Adrenal gland (tissue), 5 donors: Measurements from ENCODE around the gene CGNL1.

Experiments used
- POLR2A ChIP-seq, 2 donors: fragments of 450-650 bp; IDR thresholded peaks; one replicate each; pipeline ENCODE4 v1.6.1; 2017; ENCODE audit warnings: antibody characterized with exemption in 2 of 2, mild to moderate bottlenecking in 2 of 2, moderate library complexity in 1 of 2
- TF ChIP-seq, protein P1 (sequence below), 6 experiments: fragments of 450-650 bp in 4 of 6; fragments of 200-600 bp in 2 of 6; sonication (generic) in 1 of 6; IDR thresholded peaks; 1 replicate in 5 of 6; 2 replicates in 1 of 6; pipeline versions ENCODE4 v1.5.1 to v1.8.0; 2016 to 2021; ENCODE audit warnings: antibody characterized with exemption in 6 of 6, mild to moderate bottlenecking in 2 of 6, moderate library complexity in 1 of 6
- donor health status: DM: no; HTN: no; CAD: no.

DNA sequence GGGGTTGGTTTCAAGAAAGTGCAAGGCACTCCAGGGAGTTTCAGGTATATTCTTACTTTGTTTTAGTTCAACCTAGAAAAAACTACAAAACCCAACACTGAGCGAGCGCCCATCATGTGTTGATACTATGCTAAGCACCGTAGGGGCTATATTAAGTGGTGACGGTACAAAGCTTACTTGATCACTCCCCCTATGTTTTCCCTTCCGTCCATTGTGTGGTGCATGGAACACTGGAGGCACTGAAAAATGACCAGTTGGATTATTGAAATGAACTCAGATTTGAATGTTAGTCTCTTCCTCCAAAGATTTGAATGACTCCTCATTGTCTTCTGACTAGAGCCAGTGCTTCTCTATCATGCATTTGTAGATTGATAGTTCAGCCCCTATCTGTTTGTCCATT, 222.0 kb downstream of the CGNL1 start:
- TF ChIP-seq, protein P1, sequence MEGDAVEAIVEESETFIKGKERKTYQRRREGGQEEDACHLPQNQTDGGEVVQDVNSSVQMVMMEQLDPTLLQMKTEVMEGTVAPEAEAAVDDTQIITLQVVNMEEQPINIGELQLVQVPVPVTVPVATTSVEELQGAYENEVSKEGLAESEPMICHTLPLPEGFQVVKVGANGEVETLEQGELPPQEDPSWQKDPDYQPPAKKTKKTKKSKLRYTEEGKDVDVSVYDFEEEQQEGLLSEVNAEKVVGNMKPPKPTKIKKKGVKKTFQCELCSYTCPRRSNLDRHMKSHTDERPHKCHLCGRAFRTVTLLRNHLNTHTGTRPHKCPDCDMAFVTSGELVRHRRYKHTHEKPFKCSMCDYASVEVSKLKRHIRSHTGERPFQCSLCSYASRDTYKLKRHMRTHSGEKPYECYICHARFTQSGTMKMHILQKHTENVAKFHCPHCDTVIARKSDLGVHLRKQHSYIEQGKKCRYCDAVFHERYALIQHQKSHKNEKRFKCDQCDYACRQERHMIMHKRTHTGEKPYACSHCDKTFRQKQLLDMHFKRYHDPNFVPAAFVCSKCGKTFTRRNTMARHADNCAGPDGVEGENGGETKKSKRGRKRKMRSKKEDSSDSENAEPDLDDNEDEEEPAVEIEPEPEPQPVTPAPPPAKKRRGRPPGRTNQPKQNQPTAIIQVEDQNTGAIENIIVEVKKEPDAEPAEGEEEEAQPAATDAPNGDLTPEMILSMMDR (IDR thresholded peaks at IDR 0.05): no peak
- TF ChIP-seq POLR2A (IDR thresholded peaks at IDR 0.05): no peak
